Epithelial cell of esophagus (primary cell): ENCODE measurements around the gene NR1H2.

Source experiments
- DNase-seq: peaks from one replicate; pipeline ENCODE4 v3.0.0; 2010; ENCODE audit warnings: low read depth
- H3K4me3 ChIP-seq: 2 replicates; pipeline ENCODE4 v1.5.1; 2011; ENCODE audit warnings: mild to moderate bottlenecking, low read length, control low read depth
- CTCF ChIP-seq: IDR thresholded peaks from 2 replicates; pipeline ENCODE4 v1.5.1; 2011; ENCODE audit warnings: low read depth, mild to moderate bottlenecking, low read length, control low read depth, inconsistent platforms; ENCODE audit not compliant: insufficient read depth; ENCODE audit errors: missing control alignments

The NR1H2 gene

GRCh38 chr19:50402544-50403301 is 26.5 kb downstream of the NR1H2 start:
- H3K4me3 ChIP-seq: no peak overlapping the region

GRCh38 chr19:50406156-50406820 is 30.0 kb downstream of the NR1H2 start:
- H3K4me3 ChIP-seq: no peak overlapping the region
- DNase-seq: no peak
- TF ChIP-seq CTCF: no peak

More at GRCh38 chr19:50402544-50403301, 26.5 kb downstream of the NR1H2 start:
- no peak for TF ChIP-seq CTCF
- DNase-seq: no peak

GRCh38 chr19:50406829-50407228 is 30.6 kb downstream of the NR1H2 start:
- H3K4me3 ChIP-seq: no peak overlapping the region
- no peak for TF ChIP-seq CTCF
- no peak for DNase-seq

- TF ChIP-seq CTCF: no peak
- no peak overlapping the region for H3K4me3 ChIP-seq
- no peak for DNase-seq
Observed at GRCh38 chr19:50409347-50409746, 33.1 kb downstream of the NR1H2 start.

- no peak overlapping the region for H3K4me3 ChIP-seq
- no peak for TF ChIP-seq CTCF
- DNase-seq: no peak
Observed at GRCh38 chr19:50410109-50410508, 33.9 kb downstream of the NR1H2 start.

GRCh38 chr19:50412419-50412818 is 36.2 kb downstream of the NR1H2 start:
- no peak for TF ChIP-seq CTCF
- H3K4me3 ChIP-seq: no peak overlapping the region
- DNase-seq: no peak
